NCI-H2196 treated with DMSO at 0.1 percent for 48 hours (cell line): ENCODE data around the gene RPS14.
A peak's percentile ranks its signal among the peaks of the same experiment; 100 is the strongest.

Experiments used
- DNase-seq: peaks from one replicate; lab custom pipeline; 2025; ENCODE audit not compliant: unreplicated experiment; lab: John Stamatoyannopoulos, UW

The RPS14 gene

GRCh38 chr5:150449517-150450339, at the start of gene RPS14:
RPS14 (minus strand) TSS chr5:150449739; CDS start chr5:150447733, 2,006 bp downstream.
- peak; percentile 80 for DNase-seq

- DNase-seq = no peak
These were observed 49.4 kb upstream of the RPS14 start for GRCh38 chr5:150498971-150499370.

GRCh38 chr5:150498501-150498900, 49.0 kb upstream of the RPS14 start:
- no peak for DNase-seq

GRCh38 chr5:150497989-150498317, 48.4 kb upstream of the RPS14 start:
- no peak for DNase-seq

- no peak for DNase-seq
These were observed 47.9 kb upstream of the RPS14 start for GRCh38 chr5:150497274-150497988.

GRCh38 chr5:150496534-150496933, 47.0 kb upstream of the RPS14 start:
- no peak for DNase-seq

GRCh38 chr5:150496098-150496497, 46.6 kb upstream of the RPS14 start:
- no peak for DNase-seq

GRCh38 chr5:150492621-150493020, 43.1 kb upstream of the RPS14 start:
- DNase-seq = no peak

- no peak for DNase-seq
These were observed 42.3 kb upstream of the RPS14 start for GRCh38 chr5:150491876-150492275.

- DNase-seq = no peak
These were observed 41.2 kb upstream of the RPS14 start for GRCh38 chr5:150490754-150491153.

- DNase-seq = no peak
These were observed 40.7 kb upstream of the RPS14 start for GRCh38 chr5:150490296-150490669.

- no peak for DNase-seq
These were observed 40.1 kb upstream of the RPS14 start for GRCh38 chr5:150489360-150490295.

- no peak for DNase-seq
These were observed 39.2 kb upstream of the RPS14 start for GRCh38 chr5:150488519-150489359.

GRCh38 chr5:150487199-150488061, 37.9 kb upstream of the RPS14 start:
- no peak for DNase-seq

- no peak for DNase-seq
These were observed 37.1 kb upstream of the RPS14 start for GRCh38 chr5:150486402-150487198.

- DNase-seq = no peak
These were observed 36.3 kb upstream of the RPS14 start for GRCh38 chr5:150485693-150486401.

GRCh38 chr5:150484964-150485692, 35.6 kb upstream of the RPS14 start:
- DNase-seq = no peak
